Gastrocnemius medialis (tissue), 4 donors: ENCODE measurements around the gene RSPH1. TPM values are rescaled to one million over a fixed set of nuclear protein-coding genes. Genes with fewer than 3 reads are reported as not detected.

Experiments used
- ATAC-seq, 2 donors: fragments of 150-250 bp; one replicate each; pipeline ENCODE4 v1.9.1; 2016
- DNase-seq, 2 donors: peaks; one replicate each; pipeline ENCODE4 v3.0.0-alpha.2; 2019
- H3K27ac ChIP-seq, 4 donors: fragments of 200-600 bp; sonication (generic); 1 replicate in 1 of 4; 2 replicates in 3 of 4; pipeline ENCODE4 v1.5.1; 2016 to 2018; ENCODE audit warnings: mild to moderate bottlenecking in 2 of 4, moderate library complexity in 1 of 4
- H3K27me3 ChIP-seq, 3 donors: fragments of 200-600 bp; sonication (generic) in 2 of 3; 1 replicate in 1 of 3; 2 replicates in 2 of 3; pipeline versions ENCODE4 v1.5.1 to v1.6.0; 2016 to 2019; ENCODE audit warnings: mild to moderate bottlenecking in 1 of 3, moderate library complexity in 1 of 3
- H3K36me3 ChIP-seq, 2 donors: fragments of 200-600 bp; sonication (generic) in 1 of 2; one replicate each; pipeline ENCODE4 v1.5.1; 2017 to 2018
- H3K4me1 ChIP-seq, 2 donors: fragments of 200-600 bp; sonication (generic) in 1 of 2; one replicate each; pipeline ENCODE4 v1.5.1; 2016 to 2017; ENCODE audit warnings: mild to moderate bottlenecking in 2 of 2
- H3K4me3 ChIP-seq, 4 donors: fragments of 200-600 bp; sonication (generic) in 3 of 4; 1 replicate in 1 of 4; 2 replicates in 3 of 4; pipeline ENCODE4 v1.5.1; 2016 to 2019; ENCODE audit warnings: mild to moderate bottlenecking in 2 of 4
- H3K9me3 ChIP-seq, 3 donors: fragments of 200-600 bp; sonication (generic) in 2 of 3; 1 replicate in 1 of 3; 2 replicates in 2 of 3; pipeline ENCODE4 v1.5.1; 2016 to 2019
- CTCF ChIP-seq, 5 experiments: fragments of 450-650 bp in 3 of 5; fragments of 200-600 bp in 2 of 5; sonication (generic) in 2 of 5; IDR thresholded peaks in 4 of 5; conservative IDR thresholded peaks in 1 of 5; 1 replicate in 4 of 5; 2 replicates in 1 of 5; pipeline ENCODE4 v1.5.1; 2016 to 2019; ENCODE audit warnings: antibody characterized with exemption in 5 of 5, mild to moderate bottlenecking in 3 of 5, moderate library complexity in 3 of 5
- POLR2A ChIP-seq, 2 donors: fragments of 450-650 bp; IDR thresholded peaks; one replicate each; pipeline ENCODE4 v1.6.1; 2017; ENCODE audit warnings: antibody characterized with exemption in 2 of 2, mild to moderate bottlenecking in 2 of 2, moderate library complexity in 2 of 2
- in situ Hi-C, 4 donors: fragments of 200-750 bp; cut with MboI; loops; one replicate each; pipeline versions ENCODE4 v1.15.0 to v1.8.0; 2017; ENCODE audit warnings: low sequenced_read_pairs in 4 of 4
- intact Hi-C: fragments of 100-400 bp; cut with DNase I; formaldehyde crosslinking; loops from one replicate; pipeline ENCODE4 v1.15.1; 2023; ENCODE audit warnings: low total_unique reads
- total RNA-seq, 4 donors: library from RNA; depleted of rRNA; stranded (reverse); fragments of >200 nt; gene quantifications; one replicate each; pipeline versions ENCODE4 v1.1.0 to v1.2.3, GENCODE V29; 2016

The RSPH1 gene
- total RNA-seq, 4 donors from 2014 or later = 0.29 TPM; not detected in 3

GRCh38 chr21:42455754-42456440, 40.1 kb downstream of the RSPH1 start:
- Histone ChIP-seq H3K9me3 (no peaks in the 10 kb centered on the region), H3K4me1 (no peaks in the 10 kb centered on the region), H3K27ac (no peak overlapping the region), H3K36me3 (no peaks in the 10 kb centered on the region), H3K27me3 (peaks cover 0 to 7% (median 0%) of the 10 kb centered on the region in 3 donors), H3K4me3 (no peak overlapping the region)
- ATAC-seq = no peak
- intact Hi-C loops = loop anchor here (10.0 kb wide), 1 partner anchor 131 kb away; no protein-coding TSS in a partner anchor
- in situ Hi-C loops = loop anchor here (10.0 to 25.0 kb wide), 3 partner anchors 106 to 319 kb away; no protein-coding TSS in a partner anchor
- TF ChIP-seq POLR2A (IDR thresholded peaks at IDR 0.05) (no peak), CTCF (IDR thresholded peaks at IDR 0.05 in 4 of 5, conservative IDR thresholded peaks at IDR 0.05 in 1 of 5) (no peak)
- no peak for DNase-seq

GRCh38 chr21:42455196-42455595, 40.8 kb downstream of the RSPH1 start:
- H3K4me3 ChIP-seq = no peak overlapping the region
- ATAC-seq = no peak
- H3K4me1 ChIP-seq = no peaks in the 10 kb centered on the region
- DNase-seq = no peak
- TF ChIP-seq CTCF (IDR thresholded peaks at IDR 0.05 in 4 of 5, conservative IDR thresholded peaks at IDR 0.05 in 1 of 5) = no peak
- no peak for TF ChIP-seq POLR2A (IDR thresholded peaks at IDR 0.05)
- intact Hi-C loops = loop anchor here (10.0 kb wide), 1 partner anchor 130 kb away; no protein-coding TSS in a partner anchor
- in situ Hi-C loops = loop anchor here (10.0 to 25.0 kb wide), 3 partner anchors 107 to 318 kb away; no protein-coding TSS in a partner anchor
- no peaks in the 10 kb centered on the region for H3K9me3 ChIP-seq
- no peak overlapping the region for H3K27ac ChIP-seq
- H3K27me3 ChIP-seq = peaks cover 0 to 7% (median 0%) of the 10 kb centered on the region in 3 donors
- H3K36me3 ChIP-seq = no peaks in the 10 kb centered on the region

GRCh38 chr21:42454786-42455185, 41.2 kb downstream of the RSPH1 start:
- Histone ChIP-seq H3K36me3 (no peaks in the 10 kb centered on the region), H3K9me3 (no peaks in the 10 kb centered on the region), H3K27ac (no peak overlapping the region), H3K4me3 (no peak overlapping the region), H3K4me1 (no peaks in the 10 kb centered on the region), H3K27me3 (peaks cover 0 to 7% (median 0%) of the 10 kb centered on the region in 3 donors)
- no peak for DNase-seq
- no peak for ATAC-seq
- TF ChIP-seq POLR2A (IDR thresholded peaks at IDR 0.05) (no peak), CTCF (IDR thresholded peaks at IDR 0.05 in 4 of 5, conservative IDR thresholded peaks at IDR 0.05 in 1 of 5) (no peak)
- in situ Hi-C loops (loop anchor here (10.0 to 25.0 kb wide), 3 partner anchors 108 to 317 kb away; no protein-coding TSS in a partner anchor), intact Hi-C loops (loop anchor here (5.0 to 10.0 kb wide), 2 partner anchors 130 to 307 kb away; no protein-coding TSS in a partner anchor)

- DNase-seq (no peak), ATAC-seq (no peak)
- intact Hi-C loops = loop anchor here (5.0 to 10.0 kb wide), 2 partner anchors 129 to 307 kb away; no protein-coding TSS in a partner anchor
- no peak overlapping the region for H3K27ac ChIP-seq
- H3K36me3 ChIP-seq = no peaks in the 10 kb centered on the region
- in situ Hi-C loops = loop anchor here (10.0 to 25.0 kb wide), 3 partner anchors 108 to 317 kb away; no protein-coding TSS in a partner anchor
- TF ChIP-seq CTCF (IDR thresholded peaks at IDR 0.05 in 4 of 5, conservative IDR thresholded peaks at IDR 0.05 in 1 of 5) = no peak
- TF ChIP-seq POLR2A (IDR thresholded peaks at IDR 0.05) = no peak
- H3K9me3 ChIP-seq = no peaks in the 10 kb centered on the region
- no peaks in the 10 kb centered on the region for H3K4me1 ChIP-seq
- H3K27me3 ChIP-seq = peaks cover 0 to 7% (median 0%) of the 10 kb centered on the region in 3 donors
- H3K4me3 ChIP-seq = no peak overlapping the region
These were observed 41.9 kb downstream of the RSPH1 start for GRCh38 chr21:42453986-42454570.
